Thoracic aorta (tissue), 2 donors: Measurements from ENCODE around the gene UBE2QL1. TPM values are rescaled to one million over a fixed set of nuclear protein-coding genes. Genes with fewer than 3 reads are reported as not detected.

ENCODE experiments used
- ATAC-seq: fragments of 150-250 bp; one replicate; pipeline ENCODE4 v1.8.0; 2017; ENCODE audit warnings: low read depth; ENCODE audit not compliant: insufficient number of reproducible peaks, low FRiP score
- DNase-seq: peaks from one replicate; pipeline ENCODE4 v3.0.0-alpha.2; 2020; ENCODE audit warnings: low spot score
- H3K27ac ChIP-seq, 2 donors: fragments of 200-600 bp; sonication (generic); 1 replicate in 1 of 2; 2 replicates in 1 of 2; pipeline ENCODE4 v1.5.1; 2016; ENCODE audit warnings: mild to moderate bottlenecking in 2 of 2, moderate library complexity in 2 of 2
- H3K27me3 ChIP-seq: fragments of 200-600 bp; sonication (generic); replicated peaks from 2 replicates; pipeline ENCODE4 v1.6.0; 2016; ENCODE audit warnings: mild to moderate bottlenecking; ENCODE audit not compliant: insufficient read depth
- H3K36me3 ChIP-seq: fragments of 200-600 bp; sonication (generic); one replicate; pipeline ENCODE4 v1.5.1; 2016
- H3K4me1 ChIP-seq, 2 donors: fragments of 200-600 bp; sonication (generic); 1 replicate in 1 of 2; 2 replicates in 1 of 2; pipeline versions ENCODE4 v1.5.1 to v1.6.0; 2016; ENCODE audit warnings: low read depth in 2 of 2, mild to moderate bottlenecking in 1 of 2; ENCODE audit not compliant: control insufficient read depth in 1 of 2
- H3K4me3 ChIP-seq: fragments of 200-600 bp; sonication (generic); 2 replicates; pipeline ENCODE4 v1.5.1; 2016; ENCODE audit warnings: mild to moderate bottlenecking
- H3K9me3 ChIP-seq: fragments of 200-600 bp; sonication (generic); 2 replicates; pipeline ENCODE4 v1.5.1; 2016
- CTCF ChIP-seq: fragments of 200-600 bp; sonication (generic); IDR thresholded peaks from one replicate; pipeline ENCODE4 v1.5.1; 2019; ENCODE audit warnings: antibody characterized with exemption
- total RNA-seq, 2 donors: library from RNA; depleted of rRNA; stranded (reverse); fragments of >200 nt; gene quantifications; one replicate each; pipeline versions ENCODE4 v1.1.0 to v1.2.3, GENCODE V29; 2016

The UBE2QL1 gene
- total RNA-seq, 2 donors from 2014 or later = 3.2 to 3.5 TPM

- H3K9me3 ChIP-seq = no peaks in the 10 kb centered on the region
- ATAC-seq (no peak), DNase-seq (no peak)
- TF ChIP-seq CTCF = no peak
- no peaks in the 10 kb centered on the region for H3K36me3 ChIP-seq
- H3K4me1 ChIP-seq = peaks cover 0 to 6% of the 10 kb centered on the region in 2 donors
- no peak overlapping the region for H3K27ac ChIP-seq
- H3K4me3 ChIP-seq = no peak overlapping the region
- H3K27me3 ChIP-seq = no peaks in the 10 kb centered on the region
Observed at GRCh38 chr5:6476313-6476661, 27.6 kb downstream of the UBE2QL1 start.

- no peaks in the 10 kb centered on the region for H3K27me3 ChIP-seq
- H3K9me3 ChIP-seq = no peaks in the 10 kb centered on the region
- no peak overlapping the region for H3K4me3 ChIP-seq
- DNase-seq (no peak), ATAC-seq (no peak)
- no peaks in the 10 kb centered on the region for H3K4me1 ChIP-seq
- no peaks in the 10 kb centered on the region for H3K36me3 ChIP-seq
- no peak overlapping the region for H3K27ac ChIP-seq
- TF ChIP-seq CTCF = no peak
Observed at GRCh38 chr5:6478793-6479192, 30.1 kb downstream of the UBE2QL1 start.

- no peaks in the 10 kb centered on the region for H3K36me3 ChIP-seq
- H3K27me3 ChIP-seq = no peaks in the 10 kb centered on the region
- no peak overlapping the region for H3K27ac ChIP-seq
- no peak for TF ChIP-seq CTCF
- H3K9me3 ChIP-seq = no peaks in the 10 kb centered on the region
- no peak for DNase-seq
- peaks cover 5 to 7% of the 10 kb centered on the region in 2 donors for H3K4me1 ChIP-seq
- no peak overlapping the region for H3K4me3 ChIP-seq
- no peak for ATAC-seq
Observed at GRCh38 chr5:6480133-6481051, 31.7 kb downstream of the UBE2QL1 start.

GRCh38 chr5:6482735-6483134 lies 34.1 kb downstream of the UBE2QL1 start:
- no peak for DNase-seq
- no peak for TF ChIP-seq CTCF
- H3K4me3 ChIP-seq = no peak overlapping the region
- ATAC-seq = no peak
- no peaks in the 10 kb centered on the region for H3K36me3 ChIP-seq
- peaks cover 5 to 14% of the 10 kb centered on the region in 2 donors for H3K4me1 ChIP-seq
- no peaks in the 10 kb centered on the region for H3K27me3 ChIP-seq
- H3K9me3 ChIP-seq = no peaks in the 10 kb centered on the region
- no peak overlapping the region for H3K27ac ChIP-seq

- no peak for ATAC-seq
Observed at GRCh38 chr5:6483880-6484382, 35.3 kb downstream of the UBE2QL1 start.

More at GRCh38 chr5:6483880-6484382, 35.3 kb downstream of the UBE2QL1 start:
- Histone ChIP-seq H3K9me3 (no peaks in the 10 kb centered on the region), H3K27me3 (no peaks in the 10 kb centered on the region), H3K36me3 (no peaks in the 10 kb centered on the region), H3K4me1 (peaks cover 5 to 17% of the 10 kb centered on the region in 2 donors), H3K4me3 (no peak overlapping the region), H3K27ac (no peak overlapping the region)
- no peak for TF ChIP-seq CTCF
- DNase-seq = no peak
